ENCODE data around the gene RAB40B.
A peak's percentile ranks its signal among the peaks of the same experiment; 100 is the strongest.

Gene RAB40B

GRCh38 chr17:82722341-82723013 lies 24.0 kb upstream of the RAB40B start:
- no peak for FAIRE-seq
- no peak for TF ChIP-seq CTCF (IDR thresholded peaks at IDR 0.05; ENCODE audit: insufficient read depth, missing control alignments)
- no peak for DNase-seq (ENCODE audit: insufficient read length, low spot score)

GRCh38 chr17:82720204-82720603 lies 21.7 kb upstream of the RAB40B start:
- FAIRE-seq (no peak), DNase-seq (ENCODE audit: insufficient read length, low spot score) (no peak)
- no peak for TF ChIP-seq CTCF (IDR thresholded peaks at IDR 0.05; ENCODE audit: insufficient read depth, missing control alignments)

DNA sequence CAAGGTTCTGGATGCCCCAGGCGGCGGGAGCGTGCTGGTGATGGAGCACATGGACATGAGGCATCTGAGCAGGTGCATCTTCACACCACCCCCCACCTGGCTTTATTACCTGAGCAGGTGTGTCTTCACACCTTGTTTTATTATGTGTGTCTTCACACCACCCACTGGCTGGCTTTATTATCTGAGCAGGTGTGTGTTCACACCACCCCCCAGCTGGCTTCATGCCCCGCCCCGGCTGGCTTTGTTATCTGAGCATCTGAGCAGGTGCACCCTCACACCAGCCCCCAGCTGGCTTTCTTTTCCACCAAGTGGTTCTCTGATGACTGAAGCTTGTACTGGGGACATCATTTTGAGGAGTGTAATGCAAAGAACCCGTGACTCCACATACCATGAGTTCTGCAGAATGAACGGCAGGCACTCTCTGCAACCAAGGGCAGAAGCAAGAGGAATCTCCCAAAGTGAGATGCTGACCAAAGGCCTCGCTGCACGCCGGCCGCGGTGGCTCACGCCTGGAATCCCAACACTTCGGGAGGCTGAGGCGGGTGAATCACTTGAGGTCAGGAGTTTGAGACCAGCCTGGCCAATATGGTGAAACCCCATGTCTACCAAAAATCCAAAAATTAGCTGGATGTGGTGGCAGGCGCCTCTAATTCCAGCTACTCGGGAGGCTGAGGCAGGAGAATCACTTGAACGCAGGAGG lies 20.6 kb upstream of the RAB40B start:
- TF ChIP-seq CTCF (IDR thresholded peaks at IDR 0.05; ENCODE audit: insufficient read depth, missing control alignments): no peak
- no peak for DNase-seq (ENCODE audit: insufficient read length, low spot score)
- no peak for FAIRE-seq

DNA sequence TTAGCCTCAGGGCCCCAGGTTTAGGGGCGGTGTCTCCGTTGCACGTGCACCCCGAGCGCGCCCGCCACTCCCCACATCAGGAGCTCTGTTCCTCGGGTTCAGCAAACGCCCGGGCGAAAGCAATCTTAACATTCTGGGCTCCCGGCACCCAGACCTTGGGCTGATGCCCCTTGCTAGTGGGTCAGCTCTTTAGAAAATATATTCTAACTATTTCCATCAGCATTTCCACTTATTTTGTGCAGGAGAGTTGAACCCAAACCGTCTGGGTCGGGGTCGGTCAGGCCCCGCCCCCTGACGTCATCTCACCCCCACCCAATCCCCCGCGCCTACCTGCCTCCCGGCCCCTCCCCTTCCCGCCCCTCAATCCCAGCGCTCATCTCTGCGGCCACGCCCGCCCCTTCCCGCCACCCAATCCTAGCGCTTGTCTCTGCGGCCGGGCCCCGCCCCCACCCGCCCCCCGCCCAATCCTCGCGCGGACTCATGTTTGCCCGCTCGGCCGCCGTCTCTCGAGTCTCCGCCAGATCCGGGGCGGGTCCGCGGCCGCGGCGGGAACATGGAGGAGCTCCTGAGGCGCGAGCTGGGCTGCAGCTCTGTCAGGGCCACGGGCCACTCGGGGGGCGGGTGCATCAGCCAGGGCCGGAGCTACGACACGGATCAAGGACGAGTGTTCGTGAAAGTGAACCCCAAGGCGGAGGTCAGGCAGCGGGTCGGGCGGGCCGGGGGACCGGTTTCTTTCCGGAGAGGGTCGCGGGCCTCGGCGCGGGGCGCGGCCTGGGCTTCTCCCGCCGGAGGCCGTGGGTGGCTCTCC lies 17.9 kb upstream of the RAB40B start, which contains the start of gene FN3KRP:
FN3KRP (plus strand) TSS at position 504 of the 808 bp plus-strand sequence; CDS start at position 554, 50 bp downstream.
- DNase-seq (ENCODE audit: insufficient read length, low spot score) (peak; percentile 99), FAIRE-seq (no peak)
- TF ChIP-seq CTCF (IDR thresholded peaks at IDR 0.05; ENCODE audit: insufficient read depth, missing control alignments): no peak

- no peak for TF ChIP-seq CTCF (IDR thresholded peaks at IDR 0.05; ENCODE audit: insufficient read depth, missing control alignments)
- no peak for DNase-seq (ENCODE audit: insufficient read length, low spot score)
- FAIRE-seq: no peak
Measured at GRCh38 chr17:82713071-82713723, 14.7 kb upstream of the RAB40B start.

DNA sequence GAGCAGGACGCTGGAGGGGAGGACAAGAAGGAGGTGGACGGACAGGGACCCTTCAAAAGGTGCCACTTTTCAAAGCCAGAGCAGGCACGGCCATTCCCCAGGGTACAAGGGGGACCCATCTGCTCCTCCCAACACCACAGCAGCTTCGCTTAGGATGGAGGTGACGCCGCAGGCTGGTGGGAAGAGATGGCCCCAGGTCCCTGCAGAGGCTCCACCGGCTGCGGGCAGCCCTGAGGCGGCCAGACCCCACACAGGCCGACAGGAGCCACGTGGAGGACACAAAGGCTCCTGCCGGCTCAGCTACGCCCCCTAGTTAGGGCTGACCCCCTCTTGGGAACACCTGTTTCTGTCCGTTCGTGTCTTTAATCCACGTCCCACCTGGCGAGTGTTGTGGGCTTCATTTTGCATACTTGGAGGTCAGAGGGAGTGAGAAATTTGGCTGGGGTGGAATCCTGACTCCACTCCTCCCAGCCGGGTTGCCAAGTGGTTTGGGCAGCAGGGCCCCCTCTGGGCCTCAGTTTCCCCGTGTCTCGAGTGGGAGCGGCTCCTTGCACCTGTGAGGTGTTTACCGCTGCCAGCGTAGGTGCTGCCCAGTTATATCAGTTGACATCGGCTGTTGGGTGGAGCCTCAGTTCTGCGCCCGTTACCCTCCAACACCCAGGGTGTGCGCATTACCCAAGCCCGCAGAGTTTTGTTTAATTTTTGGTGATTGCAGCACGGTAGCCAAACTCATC lies 12.2 kb upstream of the RAB40B start:
- no peak for FAIRE-seq
- no peak for DNase-seq (ENCODE audit: insufficient read length, low spot score)
- TF ChIP-seq CTCF (IDR thresholded peaks at IDR 0.05; ENCODE audit: insufficient read depth, missing control alignments): no peak
